DOHH2 (cell line): ENCODE measurements around the gene TMEM107.

Source experiments
- CTCF ChIP-seq: fragments of 200-600 bp; sonication (generic); IDR thresholded peaks from one replicate; pipeline ENCODE4 v1.5.1; 2014; ENCODE audit warnings: antibody characterized with exemption, mild to moderate bottlenecking, low read depth, low read length; ENCODE audit not compliant: poor library complexity, severe bottlenecking
- EZH2phosphoT487 ChIP-seq: fragments of 200-600 bp; sonication (generic); IDR thresholded peaks from 2 replicates; pipeline ENCODE4 v1.6.1; 2017; ENCODE audit warnings: borderline replicate concordance, mild to moderate bottlenecking, antibody characterized with exemption, low read length, moderate library complexity, mixed read lengths

DNA sequence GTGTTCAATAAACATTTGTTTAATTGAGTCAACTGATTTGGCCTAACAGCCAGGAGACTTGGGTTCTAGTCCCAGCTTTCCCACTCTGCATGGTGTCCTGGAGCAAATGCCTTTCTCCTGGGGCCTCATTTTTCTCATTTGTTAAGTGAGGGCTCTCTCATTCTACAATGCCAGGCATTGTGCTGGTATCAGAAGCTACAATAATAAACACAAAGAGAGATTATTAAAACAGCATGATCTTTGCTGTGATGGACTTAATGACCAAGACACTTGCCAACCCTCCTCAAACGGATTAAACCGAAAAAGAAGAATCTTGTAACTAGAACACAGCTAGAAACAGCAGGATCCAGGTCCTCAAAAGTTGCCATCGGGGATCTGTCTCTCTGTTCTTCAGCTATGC is 8.7 kb downstream of the TMEM107 start:
- TF ChIP-seq CTCF (no peak), EZH2phosphoT487 (no peak)
